DMS53 treated with DMSO at 0.1 percent for 48 hours (cell line): Measurements from ENCODE around the gene BRINP2.

Experiments
- DNase-seq: peaks from one replicate; lab custom pipeline; 2025; ENCODE audit not compliant: unreplicated experiment; lab: John Stamatoyannopoulos, UW

BRINP2 gene

DNA sequence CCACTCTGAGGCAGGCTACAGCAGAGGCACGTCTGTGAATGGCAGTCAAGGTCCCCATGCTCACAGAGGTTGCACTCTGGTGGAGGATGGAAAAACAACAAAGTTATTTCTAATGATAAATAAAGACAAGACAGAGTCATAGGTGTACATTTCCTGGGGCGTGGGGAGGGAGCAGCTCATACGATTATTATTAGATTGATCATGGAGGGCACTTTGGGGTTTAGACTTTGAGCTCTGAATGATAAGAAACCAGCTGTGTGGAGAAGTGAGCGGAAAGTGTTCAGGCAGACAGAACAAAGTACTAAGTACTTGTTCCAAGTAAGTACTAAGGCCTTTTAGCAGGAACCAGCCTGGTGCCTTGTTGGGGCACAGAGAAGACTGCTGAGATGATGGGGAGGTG, 86.8 kb downstream of the BRINP2 start:
- DNase-seq: no peak

DNA sequence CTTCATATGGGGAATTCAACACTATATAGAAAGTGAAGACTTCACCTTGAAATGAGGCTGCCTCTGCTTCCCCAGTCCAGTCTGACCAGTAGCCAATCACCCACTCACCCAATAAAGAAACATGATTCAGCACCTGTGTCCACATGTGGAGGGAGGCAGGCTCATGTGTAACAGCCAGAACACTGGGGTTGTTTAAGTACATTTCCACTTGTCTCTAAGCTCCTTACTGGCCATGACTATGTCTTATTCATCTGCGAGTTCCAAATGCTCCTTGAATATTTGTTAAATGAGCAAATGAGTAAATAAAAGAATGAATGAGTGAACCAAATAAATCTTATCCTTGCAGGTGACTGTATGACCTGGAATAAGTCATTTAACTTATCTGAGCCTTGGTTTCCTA, 100.1 kb downstream of the BRINP2 start:
- no peak for DNase-seq

DNA sequence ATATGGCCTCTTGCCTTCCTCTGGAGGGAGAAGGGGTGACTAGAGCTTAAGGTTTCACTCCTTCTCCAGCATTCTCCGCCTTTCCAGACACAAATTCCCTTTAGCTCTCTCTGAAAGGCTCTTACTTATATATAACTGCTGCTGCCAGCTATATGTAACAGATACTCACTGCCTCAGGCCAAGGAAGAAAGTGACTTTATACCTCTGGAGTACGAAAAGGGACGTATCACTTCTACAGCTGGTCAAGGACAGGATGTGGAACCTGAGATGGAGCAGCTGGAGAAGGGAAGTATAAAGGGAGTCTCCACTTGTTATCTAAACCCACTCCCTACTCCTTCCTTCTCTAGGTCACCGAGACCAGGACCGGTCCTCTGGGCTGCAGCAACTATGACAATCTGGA, 102.4 kb downstream of the BRINP2 start:
- no peak for DNase-seq

DNA sequence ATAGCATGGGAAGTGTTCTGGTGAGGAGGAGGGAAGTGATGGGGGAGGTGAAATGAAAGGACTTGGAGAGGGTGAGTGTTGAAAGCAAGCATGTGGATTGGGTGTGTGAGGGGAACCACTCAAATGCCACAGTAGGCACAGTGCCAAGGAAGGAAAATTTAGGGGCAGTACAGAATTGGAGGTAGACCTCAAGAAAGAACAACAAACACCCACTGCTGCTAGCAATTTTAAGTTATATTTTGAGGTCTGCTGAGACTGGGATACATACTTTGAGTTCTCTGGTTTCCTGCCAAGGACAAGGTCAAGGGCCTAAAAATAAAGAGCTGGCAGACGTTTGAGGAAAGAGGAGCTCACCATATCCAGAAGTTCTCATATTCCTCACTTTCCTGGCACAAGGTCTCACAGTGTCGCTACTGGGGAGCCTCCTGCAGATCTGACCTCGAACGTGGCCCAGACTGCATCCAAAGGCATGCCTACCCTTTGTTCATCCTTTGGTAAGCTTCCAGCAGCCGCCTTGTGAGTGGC, 104.0 kb downstream of the BRINP2 start:
- DNase-seq: no peak

DNA sequence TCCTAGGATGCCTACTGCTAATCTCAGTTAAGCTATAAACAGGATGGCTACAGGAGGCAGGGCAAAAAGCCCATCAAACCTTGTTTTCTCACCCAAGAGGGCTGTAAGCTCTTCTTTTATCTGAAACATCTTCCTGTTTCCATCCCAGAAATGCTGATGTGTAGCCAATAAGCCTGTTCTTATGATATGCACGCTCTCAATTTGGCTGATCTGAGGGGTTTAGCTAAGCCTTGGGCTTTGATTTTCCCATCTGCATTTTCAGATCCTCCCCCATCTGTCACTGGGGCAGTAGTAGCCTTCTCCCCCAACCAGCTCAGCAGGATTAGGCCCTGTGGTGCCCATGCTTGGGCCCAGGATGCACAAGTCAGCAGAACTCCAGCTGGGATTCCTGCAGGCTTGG, 105.0 kb downstream of the BRINP2 start:
- DNase-seq: no peak

DNA sequence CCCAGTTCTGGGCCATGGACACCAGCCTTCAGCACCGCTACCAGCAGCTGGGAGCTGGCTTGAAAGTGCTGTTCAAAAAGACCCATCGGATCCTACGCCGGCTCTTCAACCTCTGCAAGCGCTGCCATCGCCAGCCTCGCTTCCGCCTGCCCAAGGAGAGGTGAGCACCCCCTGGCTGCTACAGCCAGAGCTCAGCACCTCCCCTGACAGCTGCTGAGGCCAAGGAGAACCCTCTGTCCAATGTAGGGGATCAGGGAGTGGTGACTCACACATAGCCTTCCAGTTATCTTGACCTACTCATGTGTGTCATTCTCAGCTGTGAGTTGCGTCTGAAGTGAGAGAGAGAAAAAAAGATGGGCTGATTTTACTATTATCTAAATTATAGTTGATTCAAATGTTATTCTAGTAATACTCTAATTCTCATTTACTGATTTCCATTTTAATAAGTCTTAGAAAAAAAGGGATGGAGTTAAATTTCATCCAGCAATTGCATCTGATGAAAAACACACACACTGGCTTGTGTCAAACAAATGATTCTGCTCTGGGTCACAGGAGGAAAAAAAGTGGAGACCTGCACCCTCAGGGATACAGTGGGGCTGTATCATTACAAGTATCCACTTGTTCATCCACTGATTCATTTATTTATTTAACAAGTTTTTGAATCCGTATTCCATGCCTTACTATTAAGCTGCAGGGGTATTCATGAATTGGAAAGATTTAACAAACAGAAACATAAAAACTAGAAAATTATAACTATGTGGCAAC, 108.0 kb downstream of the BRINP2 start:
- no peak for DNase-seq

DNA sequence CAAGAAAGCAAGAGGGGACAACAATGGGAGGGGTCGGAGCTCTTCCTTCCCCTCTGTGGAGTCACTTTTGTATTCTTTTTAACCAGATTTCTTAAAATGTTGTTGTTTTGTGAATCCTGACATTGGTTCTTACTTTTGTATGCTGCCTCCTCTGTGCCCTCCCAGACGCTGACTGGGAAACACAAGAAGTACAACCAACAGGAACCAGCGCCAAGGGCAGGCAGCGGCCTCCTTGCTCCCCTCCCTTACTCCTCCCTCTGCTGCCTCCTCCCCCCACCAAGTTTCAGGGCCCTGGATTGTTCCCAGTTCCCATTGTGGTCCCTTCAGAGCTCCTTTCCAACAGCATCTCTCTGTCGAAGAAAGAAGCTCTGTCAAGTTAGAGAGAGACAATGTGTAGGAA, 111.1 kb downstream of the BRINP2 start:
- no peak for DNase-seq

DNA sequence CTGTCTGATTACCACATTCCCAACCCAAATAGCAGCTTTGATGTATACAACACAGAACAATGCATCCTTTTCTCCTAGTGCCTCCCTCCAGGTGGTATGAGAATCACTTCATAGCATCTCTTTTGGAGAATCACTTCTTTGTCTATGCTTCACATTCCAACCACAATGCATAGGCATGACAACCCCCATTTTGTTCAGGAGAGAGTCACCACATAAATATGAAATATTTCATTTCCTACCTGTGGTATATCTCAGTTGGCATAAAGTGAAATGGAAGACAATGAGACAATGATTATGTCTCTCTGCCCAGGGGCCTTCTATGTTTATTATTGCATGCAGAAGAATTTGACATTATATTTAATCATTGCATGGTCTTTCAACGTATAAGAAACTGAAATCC, 112.2 kb downstream of the BRINP2 start:
- DNase-seq: no peak

DNA sequence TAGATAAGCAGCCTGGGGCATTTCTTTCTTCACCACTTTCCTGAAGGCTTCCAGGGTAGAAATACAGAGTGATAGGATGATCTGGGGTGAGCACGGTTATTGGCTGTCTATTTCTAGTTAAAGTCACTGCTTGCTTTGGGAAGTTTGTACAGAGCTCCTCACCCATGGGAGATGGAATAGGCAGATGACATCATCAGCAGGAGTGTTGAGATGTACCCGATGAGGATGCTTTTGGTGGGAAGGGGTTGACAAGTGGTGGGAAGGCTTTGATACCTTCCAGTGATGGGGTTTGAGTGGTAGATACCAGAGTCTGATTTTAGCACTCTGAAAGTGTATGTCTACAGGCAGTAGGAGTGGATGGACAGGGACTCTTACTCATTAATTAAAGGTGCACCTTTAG, 112.6 kb downstream of the BRINP2 start:
- DNase-seq: no peak

DNA sequence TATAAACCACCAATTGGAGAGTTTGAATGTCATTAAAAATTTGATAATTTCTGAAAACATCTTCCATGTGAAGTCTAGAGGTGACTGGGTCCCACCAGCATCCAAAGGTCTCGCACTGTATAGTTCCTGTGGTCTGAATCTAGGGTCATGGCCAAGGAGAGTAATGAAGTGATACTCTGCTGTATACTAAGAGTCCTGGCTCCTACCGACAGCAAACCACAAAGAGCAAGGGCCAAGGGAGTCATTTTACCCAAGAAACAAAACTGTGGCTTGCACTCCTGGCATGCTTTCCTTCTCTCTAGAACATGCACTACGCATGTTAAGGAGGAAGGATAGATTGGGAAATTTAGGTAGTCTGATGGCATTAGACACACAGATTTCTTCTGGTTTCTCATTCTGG, 115.6 kb downstream of the BRINP2 start:
- no peak for DNase-seq

DNA sequence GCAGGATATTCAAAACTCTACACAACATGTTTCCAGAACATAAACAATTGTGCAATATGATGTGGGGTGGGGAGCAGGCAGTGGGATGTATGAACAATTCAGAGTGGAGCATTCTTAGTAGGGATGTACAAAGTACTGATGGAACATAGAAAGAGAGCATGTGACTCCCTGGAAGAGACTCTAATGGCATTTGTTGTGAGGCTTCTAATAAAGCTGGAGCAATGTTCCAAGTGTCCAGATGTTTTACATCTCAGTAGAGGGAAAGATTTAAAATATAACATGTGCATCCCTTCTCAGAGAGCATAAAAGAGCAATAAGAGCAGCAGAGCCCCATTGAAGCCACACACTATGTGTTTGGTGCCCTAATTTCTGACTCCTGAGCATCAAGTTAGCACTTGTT, 116.5 kb downstream of the BRINP2 start:
- no peak for DNase-seq

DNA sequence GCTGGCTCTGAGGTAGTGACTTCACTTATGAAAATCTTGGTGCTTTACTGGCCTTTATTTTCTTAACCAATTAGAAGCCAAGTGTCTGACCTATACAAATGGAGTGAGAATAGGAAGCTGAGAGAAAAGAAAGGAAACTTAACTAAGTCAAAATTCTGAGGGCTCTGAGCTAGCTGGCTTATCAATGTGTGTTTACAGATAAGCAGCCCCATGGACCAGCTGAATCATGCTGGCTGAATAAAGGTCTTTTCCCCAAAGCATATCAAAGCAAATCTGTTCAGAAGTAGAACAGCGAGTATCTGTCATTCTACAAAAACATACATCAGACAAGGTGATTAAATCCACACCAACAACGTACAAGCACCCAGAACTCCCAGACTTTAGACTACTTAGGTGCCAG, 117.2 kb downstream of the BRINP2 start:
- DNase-seq: no peak

DNA sequence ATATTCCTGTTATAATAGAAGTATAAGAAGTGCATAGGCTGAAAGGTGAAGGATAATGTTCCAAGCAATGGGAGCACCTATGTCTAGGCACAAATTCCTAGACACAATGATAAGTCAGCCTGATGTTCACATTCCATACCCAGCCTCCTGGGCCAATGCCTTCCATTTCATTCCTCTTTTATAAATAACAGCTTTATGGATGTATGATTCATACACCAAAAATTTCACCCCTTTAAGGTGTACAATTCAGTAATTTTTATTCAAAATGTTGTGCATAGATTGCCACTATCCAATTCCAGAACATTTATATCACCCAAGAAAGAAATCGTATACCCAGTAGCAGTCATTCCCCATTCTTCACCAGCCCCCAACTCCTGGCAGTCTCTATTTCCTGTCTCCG, 118.8 kb downstream of the BRINP2 start:
- DNase-seq: no peak

DNA sequence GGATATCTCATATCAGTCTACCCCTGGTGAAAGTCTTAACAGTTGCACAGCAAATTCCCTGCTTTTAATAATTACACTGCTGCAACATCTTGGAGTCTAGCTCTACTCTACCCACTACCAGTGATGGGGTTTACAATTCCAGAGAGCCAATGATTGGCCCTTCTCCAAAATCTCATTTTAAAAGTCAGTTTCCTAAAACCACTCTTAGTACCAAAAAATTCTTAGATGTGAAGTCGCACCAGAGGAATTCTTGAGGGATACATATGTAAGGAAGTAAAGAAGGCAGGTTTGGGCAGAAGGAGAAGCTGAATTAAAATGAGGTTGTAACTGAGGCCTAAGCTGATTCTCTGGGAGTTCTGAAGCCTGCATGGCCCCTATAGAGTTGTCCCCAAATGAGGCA, 129.7 kb downstream of the BRINP2 start:
- no peak for DNase-seq

DNA sequence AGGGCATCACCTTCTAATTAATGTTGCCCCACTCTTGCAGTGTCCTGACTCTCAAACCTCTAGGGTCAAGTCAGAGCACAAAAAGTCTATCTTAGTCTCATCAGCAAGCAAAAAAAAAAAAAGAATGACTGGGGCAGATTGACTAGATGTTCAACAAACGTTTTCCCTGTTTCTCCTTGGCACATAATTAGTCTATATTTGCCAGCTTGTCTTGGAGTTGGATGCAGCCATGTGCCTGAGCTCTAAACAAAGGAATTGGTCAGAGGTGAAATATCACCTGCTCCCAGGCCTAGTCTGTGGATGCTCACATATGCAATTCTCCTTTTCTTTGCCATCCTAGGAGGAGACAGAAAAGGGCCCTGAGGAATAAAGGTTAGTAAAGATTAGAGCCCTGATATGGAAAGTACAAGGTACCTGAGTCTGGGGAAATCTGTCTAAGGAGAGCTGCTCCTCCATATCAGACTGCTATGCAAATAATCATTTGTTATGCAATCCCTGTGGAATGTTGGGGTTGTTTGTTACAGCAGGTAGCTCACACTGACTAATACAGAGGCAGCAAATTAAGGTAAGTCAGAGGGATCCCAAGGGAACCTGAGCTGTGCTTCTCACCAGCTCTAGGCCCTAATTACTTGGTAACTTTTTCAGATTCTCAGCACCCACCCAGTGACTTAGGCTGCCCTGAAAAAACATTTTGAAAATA, 130.8 kb downstream of the BRINP2 start:
- DNase-seq: no peak

DNA sequence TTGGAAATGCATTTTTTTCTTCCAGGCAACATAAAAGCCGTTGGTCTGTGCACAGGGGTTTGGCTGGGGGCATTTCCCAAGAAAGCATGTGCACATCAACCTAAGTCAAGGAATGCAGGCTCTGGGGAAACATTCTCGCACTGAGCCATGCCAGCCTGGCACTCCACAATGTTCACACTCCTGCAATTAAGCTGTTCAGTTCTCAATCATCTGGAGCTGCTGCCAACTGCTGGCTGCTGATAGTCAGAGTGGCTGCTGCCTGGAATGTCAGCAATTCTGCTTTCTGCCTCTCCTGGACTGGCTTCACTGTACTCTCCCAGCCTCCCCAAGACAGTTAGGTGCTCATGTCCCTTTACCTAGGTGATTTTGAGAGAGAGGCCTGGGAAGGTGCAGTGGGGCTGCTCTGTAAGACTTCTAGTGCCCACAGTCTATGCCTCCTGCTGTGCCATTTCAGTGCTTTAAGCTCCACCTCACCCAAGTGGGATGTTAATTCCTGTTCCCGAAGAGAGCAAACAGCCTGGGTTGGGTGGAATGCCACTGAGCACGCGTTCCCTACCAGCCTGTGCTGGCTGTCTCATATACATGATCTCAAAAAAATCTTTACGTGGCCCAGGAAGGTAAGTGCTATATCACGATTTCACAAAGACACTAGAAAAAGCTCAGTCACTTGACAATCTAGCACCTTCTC, 131.7 kb downstream of the BRINP2 start:
- no peak for DNase-seq

DNA sequence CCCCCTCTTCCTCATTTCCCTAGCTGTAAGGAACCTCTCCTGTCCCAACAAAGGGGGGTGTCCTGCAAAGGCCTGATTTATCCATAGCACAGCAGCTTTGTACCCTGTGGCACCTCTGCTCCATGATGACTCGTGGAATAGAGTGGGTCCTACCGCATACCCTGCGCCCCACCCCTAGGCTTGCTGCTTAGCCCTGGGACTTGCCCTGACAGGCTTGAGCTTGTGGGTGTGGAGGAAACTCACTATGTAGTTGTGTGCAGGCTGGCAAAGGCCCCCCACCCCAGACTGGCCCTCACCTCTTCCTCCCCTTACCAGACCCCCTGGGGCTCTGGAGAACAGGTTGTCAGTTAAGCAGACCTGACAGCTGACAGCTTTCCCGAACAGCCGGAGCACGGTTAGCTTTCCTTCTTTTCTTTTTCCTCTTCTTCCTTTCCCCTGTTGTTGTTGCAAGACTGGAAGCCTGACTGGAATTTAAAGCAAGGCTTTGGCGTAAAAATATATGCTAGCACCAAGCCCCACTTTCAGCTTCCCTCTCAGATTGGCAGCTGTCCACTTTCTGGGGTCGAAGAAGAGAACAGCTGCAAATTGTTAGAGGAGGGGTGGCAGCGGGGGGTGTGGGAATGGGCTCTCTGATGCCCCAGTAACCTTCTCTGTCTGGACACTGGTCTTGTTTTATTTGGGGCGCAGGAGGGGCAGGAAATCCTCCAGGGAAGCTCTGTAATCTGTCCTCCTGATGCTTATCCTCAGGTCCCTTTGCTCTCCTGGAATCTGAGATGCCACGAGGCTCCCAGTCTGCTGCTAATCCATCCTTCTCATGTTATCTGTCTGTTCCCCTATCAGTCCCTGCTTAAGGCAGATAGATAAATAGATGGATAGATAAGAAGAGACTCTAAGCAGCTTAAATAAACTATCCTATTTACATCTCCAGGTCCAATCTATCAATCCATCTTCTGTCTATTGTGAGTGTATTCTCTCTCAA, 134.6 kb downstream of the BRINP2 start:
- no peak for DNase-seq

DNA sequence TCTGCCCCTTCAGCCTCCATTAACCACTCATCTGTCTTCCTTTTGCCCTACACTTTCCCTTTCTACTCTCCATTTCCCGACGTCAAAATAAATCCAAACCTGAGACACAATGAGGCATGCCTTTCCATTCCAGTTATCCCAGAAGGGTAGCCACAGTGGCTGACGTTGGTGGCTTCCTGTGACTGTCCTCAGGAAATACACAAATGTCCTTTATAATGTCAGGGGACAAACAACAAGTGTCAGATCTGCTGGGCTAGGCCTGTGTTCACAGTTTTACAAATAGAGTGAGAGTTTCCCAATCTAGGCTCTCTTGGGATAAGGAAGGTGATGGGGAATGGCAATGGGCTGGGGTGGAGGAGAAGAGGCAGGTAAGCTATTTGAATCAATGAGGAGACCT, 135.3 kb downstream of the BRINP2 start:
- DNase-seq: no peak

DNA sequence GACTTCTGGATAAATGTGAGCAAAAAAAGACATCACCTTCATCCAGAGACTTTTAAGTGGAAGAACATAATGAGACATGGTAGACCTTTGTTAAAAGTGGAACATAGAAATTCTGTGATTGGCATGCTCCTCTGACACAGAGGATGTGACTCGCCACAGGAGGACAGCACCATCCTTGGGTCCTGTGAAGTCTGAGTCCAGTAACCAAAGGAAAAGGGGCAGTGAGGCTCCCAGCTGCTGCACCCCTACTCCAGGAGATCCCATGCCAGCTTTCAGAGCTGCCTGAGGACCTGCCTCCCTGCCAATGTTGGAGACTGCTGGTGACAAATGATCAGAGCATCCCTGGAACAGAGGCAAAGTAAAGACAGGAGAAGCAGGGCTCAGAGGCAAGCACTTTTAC, 136.2 kb downstream of the BRINP2 start:
- DNase-seq: no peak

DNA sequence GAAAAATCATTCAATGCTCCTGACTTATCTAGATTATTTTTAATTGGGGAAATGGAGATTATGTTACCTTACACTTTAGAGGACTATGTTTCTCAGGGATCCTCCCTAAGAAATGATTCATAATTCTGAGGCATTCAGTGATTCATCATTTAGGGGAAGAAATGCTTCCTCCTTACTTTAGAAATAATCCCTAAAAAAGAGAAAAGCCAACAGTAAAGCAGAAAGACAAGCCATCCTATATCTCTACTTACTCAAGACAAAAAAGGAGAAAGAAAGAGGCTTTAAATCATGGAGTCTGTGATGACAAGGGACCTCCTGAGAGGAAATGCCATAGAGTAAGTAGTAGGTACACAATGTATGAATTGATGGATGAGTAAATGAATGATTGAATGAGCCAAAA, 137.0 kb downstream of the BRINP2 start:
- DNase-seq: no peak

DNA sequence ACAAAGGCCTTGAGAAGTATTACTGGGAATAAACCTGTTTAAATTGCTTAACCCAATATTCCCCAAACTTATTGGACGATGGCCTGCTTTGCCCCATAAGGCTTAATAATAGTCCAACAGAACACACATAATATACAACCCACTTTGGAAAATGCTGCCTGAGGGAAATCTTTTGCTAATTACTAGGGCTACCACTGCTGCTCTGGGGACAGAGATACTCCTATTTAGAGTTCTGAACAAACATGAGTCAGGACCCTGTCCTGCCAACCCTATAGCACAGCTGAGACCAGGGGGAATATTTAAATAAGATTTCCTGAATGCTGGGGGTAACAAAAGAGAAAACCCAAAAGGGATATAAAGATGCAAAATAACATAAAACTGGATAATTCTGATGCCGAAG, 139.1 kb downstream of the BRINP2 start:
- no peak for DNase-seq
